SH-SY5Y (cell line): ENCODE results near the gene ADM.

Source experiments
- GATA2 ChIP-seq: IDR thresholded peaks from 2 replicates; pipeline ENCODE4 v1.6.1; 2011; ENCODE audit warnings: mild to moderate bottlenecking, low read depth, low read length
- GATA3 ChIP-seq: IDR thresholded peaks from 2 replicates; pipeline ENCODE4 v1.6.1; 2011; ENCODE audit warnings: low read depth, mild to moderate bottlenecking, low read length, moderate library complexity

Gene ADM

DNA sequence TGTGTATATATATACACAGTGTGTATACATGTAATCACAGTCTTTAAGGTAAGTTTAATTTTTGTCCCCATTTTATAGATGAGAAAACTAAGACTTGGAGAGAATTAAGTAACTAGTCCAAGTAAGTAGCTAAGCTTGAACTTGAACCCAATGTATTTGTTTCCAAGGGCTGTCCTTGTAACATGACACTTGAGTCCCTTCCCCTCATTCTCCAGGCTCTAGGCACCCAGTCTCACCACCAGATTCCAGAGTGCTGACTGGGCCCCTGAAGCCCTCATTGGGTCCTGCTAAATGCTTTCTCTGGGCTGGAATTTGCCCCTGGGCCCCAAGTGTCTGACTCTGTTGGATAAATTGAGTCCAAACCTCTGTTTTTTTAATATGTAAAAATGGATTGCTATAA, 45.5 kb downstream of the ADM start:
- no peak for TF ChIP-seq GATA3
- no peak for TF ChIP-seq GATA2

DNA sequence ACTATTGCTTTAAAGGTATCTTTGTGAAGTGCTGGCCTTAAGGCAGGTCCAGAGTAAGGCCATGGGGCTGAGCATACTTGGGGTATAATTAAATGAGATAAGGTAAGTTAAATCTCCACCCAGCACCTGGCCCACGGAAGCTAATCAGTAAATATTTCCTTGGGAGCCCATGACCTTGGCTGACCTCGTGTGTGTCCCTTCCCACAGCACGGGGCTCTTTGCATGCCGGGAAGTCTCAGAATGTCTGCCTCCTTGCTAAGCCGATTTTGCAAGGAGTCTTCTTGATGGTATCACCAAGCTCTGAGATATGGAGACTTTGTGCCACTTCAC, 46.5 kb downstream of the ADM start:
- no peak for TF ChIP-seq GATA3
- TF ChIP-seq GATA2 = no peak

DNA sequence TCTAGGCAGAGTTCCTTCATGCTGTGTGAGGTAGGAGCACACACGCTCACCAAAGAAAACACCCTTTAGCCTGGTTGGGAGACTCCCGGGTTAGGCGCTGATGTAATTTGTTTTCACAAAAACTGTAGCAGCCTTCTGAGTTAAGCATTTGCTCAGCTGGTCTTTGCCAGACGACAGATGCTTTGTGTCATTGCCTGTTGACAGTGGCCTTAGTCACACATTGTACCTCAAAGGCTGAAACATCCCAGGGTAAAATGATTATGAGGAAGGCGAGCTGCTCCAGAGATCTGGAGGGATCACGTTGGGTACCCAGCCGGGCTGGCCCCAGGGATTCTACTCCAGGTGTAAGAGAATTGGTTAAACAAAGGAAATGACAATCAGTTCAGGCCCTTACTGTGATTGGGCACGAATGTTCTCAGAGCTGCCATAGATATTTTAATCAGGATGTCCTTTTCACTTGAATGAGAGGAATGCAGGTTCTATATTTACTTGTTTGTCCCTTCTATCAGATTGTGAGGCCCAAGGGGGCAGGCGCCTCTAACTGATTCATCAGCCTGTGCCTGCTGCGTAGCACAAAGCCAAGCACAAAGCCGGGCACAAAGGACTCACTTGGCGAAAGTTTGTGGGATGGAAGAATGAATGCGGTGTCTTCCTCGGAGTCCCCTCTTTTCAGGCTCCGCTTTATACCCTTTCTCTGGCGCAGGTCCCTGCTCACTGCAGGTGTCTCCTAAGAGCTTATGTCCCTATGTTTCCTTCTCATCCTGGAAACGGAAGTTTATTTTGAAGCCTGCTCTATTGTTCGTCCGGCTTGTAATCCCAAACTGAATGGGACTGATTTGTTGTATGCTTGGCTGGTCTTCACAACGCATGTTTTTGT, 47.1 kb downstream of the ADM start:
- TF ChIP-seq GATA2 (no peak), GATA3 (no peak)

DNA sequence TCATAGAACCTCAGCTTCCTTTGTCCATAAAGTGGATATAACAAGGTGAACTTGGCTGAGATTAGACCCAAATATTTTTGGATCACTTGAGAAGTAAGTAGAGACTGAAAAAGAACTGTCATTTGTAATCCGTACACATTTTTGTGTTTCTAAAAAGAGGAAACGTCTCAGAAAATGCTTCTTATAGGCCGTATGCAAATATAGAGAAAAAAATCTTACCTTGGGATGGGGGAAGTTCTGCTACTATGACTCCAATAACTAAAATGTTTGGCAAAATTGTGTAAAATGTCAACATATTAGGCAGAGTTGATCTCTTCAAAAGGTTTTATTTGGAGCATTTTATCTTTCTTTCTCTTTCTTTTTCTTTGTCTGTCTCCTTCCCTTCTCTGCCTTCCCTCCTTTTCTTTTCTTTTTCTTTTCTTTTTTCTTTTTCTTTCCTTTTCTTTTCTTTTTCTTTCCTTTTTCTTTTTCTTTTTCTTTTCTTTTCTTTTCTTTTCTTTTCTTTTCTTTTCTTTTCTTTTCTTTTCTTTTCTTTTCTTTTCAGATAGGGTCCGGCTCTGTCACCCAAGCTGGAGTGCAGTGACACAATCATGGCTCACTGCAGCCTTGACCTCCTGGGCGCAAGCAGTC, 48.2 kb downstream of the ADM start:
- TF ChIP-seq GATA2 (no peak), GATA3 (no peak)

DNA sequence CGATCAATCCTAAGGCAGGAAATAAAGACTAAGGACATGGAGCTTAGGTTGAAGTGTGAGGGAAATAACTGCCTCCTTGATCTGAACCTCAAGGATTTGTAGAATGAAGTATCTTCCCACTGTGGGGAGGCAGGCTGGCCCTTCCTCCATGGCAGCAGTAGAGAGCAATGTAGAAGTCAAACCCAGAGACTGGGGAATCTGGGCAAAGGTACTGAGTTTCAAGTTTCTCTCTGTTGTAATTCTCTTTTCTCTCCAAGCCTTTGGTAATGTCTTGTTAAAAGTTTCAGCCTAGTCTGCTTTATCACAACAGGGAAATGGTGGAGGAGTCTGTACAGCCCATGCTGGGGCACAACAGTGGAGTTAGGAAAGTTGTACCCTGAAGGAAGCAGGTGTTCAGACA, 49.5 kb downstream of the ADM start:
- no peak for TF ChIP-seq GATA3
- TF ChIP-seq GATA2 = no peak

DNA sequence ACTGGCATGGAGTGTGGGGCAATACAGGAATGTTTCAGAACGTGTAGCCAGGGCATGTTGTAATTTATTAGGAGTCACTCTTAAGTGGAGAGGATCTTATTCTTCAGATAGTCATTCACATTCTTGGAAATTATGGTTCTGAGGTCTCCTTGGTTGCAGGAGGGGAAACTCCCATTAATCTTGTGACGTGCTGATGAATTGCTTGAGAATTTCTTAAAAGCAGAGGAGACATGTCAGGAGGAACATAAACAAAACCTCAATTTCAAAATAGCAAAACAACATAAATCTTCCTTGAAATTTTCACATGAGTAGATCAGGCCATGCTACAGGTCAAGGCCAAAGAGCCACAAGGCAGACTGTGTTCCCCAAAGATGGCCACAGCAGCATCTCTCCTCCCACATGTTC, 50.4 kb downstream of the ADM start:
- no peak for TF ChIP-seq GATA2
- TF ChIP-seq GATA3 = no peak

DNA sequence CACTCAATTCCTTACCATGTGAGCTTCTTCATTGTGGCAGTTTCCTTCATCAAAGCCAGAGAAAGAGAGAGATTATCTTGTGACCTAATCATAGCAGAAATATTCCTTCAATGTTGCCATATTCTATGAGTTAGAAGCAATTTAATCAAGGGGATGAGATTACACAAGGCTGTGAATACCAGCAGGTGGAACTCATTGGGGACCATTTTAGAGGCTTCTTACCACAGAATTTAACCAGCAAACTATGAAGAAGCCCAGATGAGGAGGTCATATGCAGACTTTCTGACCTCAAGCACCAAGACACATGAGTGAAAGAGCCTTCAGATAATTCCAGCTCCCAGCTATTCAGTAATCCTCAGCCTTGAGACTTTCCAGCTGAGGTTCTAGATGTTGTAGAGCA, 51.3 kb downstream of the ADM start:
- TF ChIP-seq GATA3 (no peak), GATA2 (no peak)
